T-helper 22 cell (primary cell): Measurements from ENCODE around the gene CMTM5.

ENCODE experiments used
- DNase-seq: peaks from one replicate; pipeline ENCODE4 v3.0.0-alpha.2; 2020; ENCODE audit warnings: low read depth

The CMTM5 gene

DNA sequence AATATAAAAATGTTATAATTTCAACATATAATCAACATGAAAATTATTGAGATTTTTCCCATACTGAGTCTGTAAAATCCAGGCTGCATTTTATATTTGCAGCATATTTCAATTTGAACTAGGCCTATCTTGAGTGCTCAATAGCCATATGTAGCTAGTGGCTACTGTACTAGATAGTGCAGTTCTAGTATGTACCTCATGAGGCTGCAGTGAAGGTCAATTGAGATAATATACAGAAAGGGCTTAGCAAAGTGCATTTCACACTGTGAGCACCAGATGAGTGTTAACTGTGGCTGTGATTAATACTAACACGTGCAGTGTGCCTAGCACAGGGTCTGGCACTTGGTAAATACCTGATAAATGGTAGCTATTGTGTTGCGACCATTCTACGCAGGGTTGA is 18.8 kb upstream of the CMTM5 start:
- no peak for DNase-seq

- DNase-seq, result no peak
These were observed 18.2 kb upstream of the CMTM5 start for GRCh38 chr14:23358553-23359166.

DNA sequence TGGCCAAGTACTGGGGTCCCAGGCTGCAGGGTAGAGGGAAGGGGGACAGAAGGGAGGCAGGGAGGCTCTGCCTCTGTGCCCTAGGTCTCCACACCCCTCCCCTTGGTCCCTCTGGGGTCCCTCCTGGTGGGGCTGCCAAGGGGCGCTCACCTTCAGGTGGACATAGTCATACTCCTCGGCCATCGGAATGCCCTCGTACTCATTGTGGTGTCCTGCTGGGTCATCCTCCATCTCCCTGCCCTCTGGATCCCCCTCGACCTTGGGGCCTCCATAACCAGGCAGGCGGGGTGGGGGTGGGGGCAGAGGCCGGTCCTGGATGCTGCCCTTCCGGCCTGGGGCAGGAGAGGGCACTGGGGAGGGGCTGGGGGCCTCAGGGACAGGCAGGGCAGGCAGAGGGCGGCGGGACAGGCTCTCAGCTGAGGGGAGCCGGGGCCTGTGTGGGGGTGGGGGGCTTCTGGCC is 17.6 kb upstream of the CMTM5 start:
- DNase-seq, result no peak

- no peak for DNase-seq
These were observed 17.0 kb upstream of the CMTM5 start for GRCh38 chr14:23359722-23360447.

DNA sequence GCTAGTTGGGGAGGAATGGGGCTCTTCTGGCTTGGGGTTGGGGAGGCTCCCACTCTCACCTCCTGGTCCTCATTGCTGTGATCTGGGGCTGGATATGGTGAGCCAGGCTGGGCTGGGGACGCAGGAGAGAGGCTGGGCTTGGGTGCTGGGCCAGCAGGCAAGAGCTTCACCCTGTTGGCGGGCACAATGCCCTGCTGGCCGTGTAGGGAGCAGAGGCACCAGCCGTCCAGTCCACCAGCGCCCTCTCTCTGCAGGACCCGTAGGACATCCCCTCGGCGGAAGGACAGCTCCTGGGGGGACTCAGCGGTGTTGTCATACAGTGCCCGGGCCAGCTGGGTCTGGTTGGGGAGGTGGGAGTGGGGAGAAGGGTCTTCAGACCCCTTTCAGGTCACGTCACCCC is 16.4 kb upstream of the CMTM5 start:
- no peak for DNase-seq

GRCh38 chr14:23361320-23361719 is 15.5 kb upstream of the CMTM5 start:
- no peak for DNase-seq

GRCh38 chr14:23361763-23362162 is 15.1 kb upstream of the CMTM5 start:
- no peak for DNase-seq

DNA sequence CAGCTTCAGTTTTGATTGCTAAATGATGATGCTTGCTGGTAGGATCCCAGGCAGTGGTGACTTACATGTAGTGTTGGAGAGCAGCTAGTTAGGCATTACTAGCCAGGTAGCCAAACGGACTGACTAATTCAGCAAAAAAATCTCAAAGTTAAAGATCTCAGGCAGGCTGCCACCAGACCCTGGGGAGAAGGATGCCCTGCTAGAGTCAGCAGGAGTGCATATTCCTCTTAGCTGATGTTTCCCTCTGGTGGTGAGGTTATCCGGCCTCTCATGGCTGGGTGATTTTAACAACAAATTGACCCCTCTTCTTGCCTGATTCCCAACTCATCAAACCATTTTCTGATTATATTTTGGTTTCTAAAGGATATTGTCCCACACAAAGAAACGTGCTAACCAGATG is 14.6 kb upstream of the CMTM5 start:
- DNase-seq, result no peak

- no peak for DNase-seq
These were observed 12.4 kb upstream of the CMTM5 start for GRCh38 chr14:23364164-23365035.

DNA sequence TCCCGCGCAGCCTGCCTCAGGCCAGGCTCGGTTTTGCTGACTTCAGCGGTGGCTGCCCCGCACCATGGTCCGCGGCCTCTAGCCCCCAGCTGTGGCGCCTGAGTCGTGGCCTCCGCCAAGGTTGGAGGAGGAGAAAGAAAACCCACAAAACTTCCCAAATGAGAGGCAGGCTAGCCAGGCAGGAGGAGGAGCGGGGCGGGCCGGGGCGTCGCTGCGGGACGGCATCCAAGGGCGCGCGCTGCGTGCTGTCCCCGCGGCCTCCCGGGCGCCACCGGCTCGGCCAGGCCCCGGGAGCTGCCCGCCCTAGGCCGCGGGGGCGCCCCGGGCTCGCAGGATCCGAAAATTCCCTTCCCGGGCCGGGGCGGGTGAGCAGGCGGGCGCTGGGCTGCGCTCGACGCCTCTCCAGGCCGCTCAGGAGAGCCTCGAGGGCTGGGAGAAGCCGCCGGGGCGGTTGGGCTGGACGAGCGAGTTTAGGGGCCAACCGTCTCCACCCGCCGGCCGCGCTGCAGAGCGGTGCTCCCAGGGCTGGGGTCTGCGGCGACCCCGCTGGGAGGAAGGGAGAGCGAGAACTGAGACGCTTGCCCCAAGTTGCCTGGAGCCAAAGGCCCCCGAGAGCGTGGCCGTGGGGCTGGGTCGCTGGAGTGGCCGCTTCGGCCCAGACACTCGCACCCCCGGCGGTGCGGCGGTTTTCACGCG is 11.7 kb upstream of the CMTM5 start, which contains the start of gene EFS:
TSS of gene EFS (minus strand) at position 137 of the 696 bp plus-strand sequence. CDS start 147 bp downstream, outside the sequence.
- no peak for DNase-seq

- no peak for DNase-seq
These were observed 11.0 kb upstream of the CMTM5 start for GRCh38 chr14:23365732-23366425.

DNA sequence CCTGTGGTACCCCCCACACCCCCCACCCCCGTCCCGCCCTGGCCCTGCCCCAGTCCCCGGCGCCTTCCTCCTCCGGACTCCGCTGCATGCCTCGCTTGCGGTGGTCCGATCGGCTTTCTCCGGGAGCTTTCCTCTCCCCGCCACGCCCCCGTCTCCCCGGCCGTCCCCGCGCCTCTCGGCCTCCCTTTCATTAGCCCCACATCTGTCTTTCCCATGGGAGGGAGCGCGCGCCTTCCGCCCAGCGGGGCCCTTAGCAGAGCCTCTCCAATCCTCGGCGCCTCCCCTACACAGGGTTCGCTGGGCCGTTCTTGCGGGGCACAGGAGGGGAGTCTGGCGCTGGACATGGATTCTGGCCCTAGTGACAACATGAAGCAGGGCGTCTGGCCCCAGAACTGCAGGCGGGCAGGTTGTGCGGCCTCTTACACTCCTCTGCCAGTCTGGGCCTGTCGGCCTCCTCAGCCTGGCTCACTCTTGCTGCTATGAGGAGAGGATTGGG is 10.4 kb upstream of the CMTM5 start:
- DNase-seq, result no peak

DNA sequence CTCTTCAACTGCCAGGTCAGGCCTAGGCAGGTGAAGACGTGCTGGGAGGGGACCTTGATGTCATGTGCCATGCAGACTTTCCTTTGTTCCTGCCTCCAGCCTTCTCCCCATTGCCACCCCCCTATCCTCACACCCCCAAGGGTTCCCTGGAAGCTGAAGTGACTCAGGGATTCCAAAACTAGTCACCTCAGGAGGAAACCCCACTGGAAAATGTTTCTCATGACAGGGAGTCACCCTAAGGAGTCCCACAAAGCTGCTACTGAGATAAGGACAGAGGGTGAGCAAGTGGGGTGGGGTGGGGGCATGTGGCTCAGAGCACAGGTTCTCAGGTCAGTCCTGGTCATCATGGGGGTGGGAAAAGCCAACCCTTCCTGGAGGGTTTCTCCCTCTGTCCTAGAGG is 6.6 kb upstream of the CMTM5 start:
- DNase-seq, result no peak

DNA sequence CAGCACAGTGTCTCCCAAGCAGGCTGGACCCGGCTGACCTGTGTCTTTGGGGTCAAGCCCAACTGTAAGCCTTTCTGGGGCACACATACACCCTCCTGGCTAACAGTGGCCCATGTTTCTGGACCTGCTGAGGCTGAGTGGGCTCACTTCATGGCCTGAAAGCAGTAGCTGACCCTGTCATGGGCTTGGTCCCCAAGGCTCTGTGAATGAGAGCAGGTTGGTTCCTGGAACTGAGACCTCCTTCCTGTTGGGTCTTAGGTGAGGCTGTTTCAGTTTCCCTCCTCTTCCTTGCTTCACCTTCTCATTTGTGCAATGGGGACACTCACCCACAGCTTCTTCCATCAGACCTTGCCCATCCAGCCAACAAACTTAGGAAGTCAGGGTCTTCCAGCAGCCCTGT is 5.0 kb upstream of the CMTM5 start:
- no peak for DNase-seq

DNA sequence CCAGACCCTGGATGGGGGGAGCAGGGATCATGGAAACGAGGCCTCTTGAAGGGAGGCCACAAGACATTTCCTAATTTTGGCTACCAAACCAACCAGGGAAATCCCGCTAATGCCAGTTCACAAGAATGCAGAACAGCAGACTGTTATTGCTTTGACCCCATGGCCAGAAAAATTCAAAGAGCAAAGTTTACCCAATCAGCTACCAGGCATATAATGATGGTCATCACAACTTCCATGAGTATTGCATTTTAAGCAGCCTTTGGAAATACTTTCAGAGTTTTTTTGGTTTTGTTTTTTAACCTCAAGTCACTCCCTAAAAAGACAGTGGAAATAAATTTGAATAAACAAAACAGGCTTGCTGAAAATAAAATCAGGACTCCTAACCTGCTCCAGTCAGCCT is 4.3 kb upstream of the CMTM5 start, which contains the start of gene IL25:
TSS of gene IL25 (plus strand) at position 301 of the 400 bp plus-strand sequence.
- no peak for DNase-seq

- no peak for DNase-seq
These were observed 3.8 kb upstream of the CMTM5 start for GRCh38 chr14:23373041-23373440.

DNA sequence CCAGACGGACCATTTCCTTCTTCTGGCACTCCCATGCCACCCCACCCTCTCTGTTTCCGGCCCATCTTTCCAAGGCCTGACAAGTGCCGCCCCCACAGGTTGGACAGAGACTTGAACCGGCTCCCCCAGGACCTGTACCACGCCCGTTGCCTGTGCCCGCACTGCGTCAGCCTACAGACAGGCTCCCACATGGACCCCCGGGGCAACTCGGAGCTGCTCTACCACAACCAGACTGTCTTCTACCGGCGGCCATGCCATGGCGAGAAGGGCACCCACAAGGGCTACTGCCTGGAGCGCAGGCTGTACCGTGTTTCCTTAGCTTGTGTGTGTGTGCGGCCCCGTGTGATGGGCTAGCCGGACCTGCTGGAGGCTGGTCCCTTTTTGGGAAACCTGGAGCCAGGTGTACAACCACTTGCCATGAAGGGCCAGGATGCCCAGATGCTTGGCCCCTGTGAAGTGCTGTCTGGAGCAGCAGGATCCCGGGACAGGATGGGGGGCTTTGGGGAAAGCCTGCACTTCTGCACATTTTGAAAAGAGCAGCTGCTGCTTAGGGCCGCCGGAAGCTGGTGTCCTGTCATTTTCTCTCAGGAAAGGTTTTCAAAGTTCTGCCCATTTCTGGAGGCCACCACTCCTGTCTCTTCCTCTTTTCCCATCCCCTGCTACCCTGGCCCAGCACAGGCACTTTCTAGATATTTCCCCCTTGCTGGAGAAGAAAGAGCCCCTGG is 1.2 kb upstream of the CMTM5 start:
- DNase-seq, result no peak

DNA sequence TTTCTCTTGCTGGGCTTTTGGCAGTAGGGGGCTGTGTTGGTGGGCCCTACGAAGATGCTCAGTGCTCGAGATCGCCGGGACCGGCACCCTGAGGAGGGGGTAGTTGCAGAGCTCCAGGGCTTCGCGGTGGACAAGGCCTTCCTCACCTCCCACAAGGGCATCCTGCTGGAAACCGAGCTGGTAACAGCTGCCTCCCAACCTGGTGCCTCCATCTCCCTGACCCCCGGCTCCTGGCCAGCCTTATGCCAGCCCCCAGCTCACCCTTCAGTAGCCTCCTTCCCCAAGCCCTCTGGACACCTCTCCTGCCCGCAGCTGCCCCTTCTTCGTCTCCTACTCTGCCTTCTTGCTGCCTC is 328 bp downstream of the CMTM5 start:
- DNase-seq, result no peak

DNA sequence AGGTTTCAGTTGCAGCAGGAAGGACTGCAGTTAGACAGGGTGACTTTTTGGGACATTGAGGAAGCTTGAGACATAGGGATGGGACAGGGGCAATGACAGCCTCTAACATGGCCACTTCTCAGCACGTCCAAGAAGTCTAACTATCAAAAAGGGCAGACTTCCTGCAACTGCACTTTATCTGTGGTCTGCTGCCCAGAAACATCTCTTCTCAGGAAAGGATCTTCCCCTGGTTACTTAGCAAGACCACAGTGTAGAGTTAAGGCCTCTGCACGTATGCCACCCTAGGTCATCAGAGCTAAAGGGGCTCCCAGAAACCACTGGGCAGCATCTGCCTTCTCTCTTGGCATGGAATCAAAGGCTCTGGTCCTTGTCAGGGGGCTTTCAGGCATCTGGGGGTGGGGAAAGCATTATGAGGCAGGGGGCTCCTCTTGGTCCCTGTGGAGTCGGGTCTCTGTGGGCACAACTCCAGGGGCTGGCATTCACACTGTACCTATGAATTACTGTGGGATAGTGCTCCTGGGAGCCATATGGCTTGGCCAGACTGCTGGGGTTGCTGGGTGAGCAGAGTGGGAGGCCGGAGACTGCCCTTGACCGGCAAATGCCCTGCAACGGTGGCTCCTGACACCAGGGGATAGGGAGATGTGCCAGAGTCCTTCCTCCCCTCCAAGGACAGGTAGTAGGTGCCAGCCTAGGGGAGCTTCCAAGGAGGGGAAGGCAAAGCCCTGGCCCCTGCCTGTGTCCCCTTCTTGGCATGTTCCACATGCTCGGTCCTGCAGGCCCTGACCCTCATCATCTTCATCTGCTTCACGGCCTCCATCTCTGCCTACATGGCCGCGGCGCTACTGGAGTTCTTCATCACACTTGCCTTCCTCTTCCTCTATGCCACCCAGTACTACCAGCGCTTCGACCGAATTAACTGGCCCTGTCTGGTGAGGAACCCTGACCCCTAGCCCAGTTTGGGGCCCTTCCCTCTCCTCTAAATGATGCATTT is 1.0 kb downstream of the CMTM5 start:
- no peak for DNase-seq
